Measurements from ENCODE around the gene ANKRD6. TPM values are rescaled to one million over a fixed set of nuclear protein-coding genes. Genes with fewer than 3 reads are reported as not detected.

Gene ANKRD6
- total RNA-seq, 6 experiments from 2014 or later = 5.3 to 14.8 (median 8.3) TPM

DNA sequence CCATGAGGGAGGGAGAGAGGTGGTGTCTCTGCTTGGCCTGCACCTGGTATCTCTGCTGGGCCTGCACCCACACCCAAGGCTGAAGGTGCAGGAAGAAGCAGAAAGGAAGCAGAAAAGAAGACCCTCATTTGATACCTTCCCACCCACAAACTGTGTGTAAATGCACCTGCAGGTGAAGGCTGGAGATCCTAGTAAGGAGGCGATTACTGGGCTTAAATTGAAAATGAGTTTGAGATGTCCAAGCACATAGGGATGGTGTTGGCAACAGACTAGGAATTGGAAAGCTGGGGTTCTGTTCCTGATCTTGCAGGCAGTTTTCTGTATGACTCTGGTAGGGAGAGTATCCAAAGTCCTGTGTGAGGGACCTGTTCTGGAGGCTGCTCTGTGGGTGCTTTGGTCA lies 130.9 kb downstream of the ANKRD6 start:
- Histone ChIP-seq H3K27ac (no peak overlapping the region), H3K36me3 (no peaks in the 10 kb centered on the region), H3K4me1 (peaks cover 0 to 24% (median 7%) of the 10 kb centered on the region in 4 donors), H3K4me3 (no peak overlapping the region), H3K27me3 (no peaks in the 10 kb centered on the region), H3K9me3 (no peaks in the 10 kb centered on the region)
- TF ChIP-seq, protein P1, sequence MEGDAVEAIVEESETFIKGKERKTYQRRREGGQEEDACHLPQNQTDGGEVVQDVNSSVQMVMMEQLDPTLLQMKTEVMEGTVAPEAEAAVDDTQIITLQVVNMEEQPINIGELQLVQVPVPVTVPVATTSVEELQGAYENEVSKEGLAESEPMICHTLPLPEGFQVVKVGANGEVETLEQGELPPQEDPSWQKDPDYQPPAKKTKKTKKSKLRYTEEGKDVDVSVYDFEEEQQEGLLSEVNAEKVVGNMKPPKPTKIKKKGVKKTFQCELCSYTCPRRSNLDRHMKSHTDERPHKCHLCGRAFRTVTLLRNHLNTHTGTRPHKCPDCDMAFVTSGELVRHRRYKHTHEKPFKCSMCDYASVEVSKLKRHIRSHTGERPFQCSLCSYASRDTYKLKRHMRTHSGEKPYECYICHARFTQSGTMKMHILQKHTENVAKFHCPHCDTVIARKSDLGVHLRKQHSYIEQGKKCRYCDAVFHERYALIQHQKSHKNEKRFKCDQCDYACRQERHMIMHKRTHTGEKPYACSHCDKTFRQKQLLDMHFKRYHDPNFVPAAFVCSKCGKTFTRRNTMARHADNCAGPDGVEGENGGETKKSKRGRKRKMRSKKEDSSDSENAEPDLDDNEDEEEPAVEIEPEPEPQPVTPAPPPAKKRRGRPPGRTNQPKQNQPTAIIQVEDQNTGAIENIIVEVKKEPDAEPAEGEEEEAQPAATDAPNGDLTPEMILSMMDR (IDR thresholded peaks at IDR 0.05) = no peak
- TF ChIP-seq POLR2A (IDR thresholded peaks at IDR 0.05) = no peak
- ATAC-seq = no peak
- WGBS (ENCODE audit: insufficient coverage, low coverage, low lambda C conversion rate, missing lambda C conversion rate) = 91% methylated on average over 1 of the region's 1 CpG
- intact Hi-C loops (cut with DNase I) = no loop called here
- no peak for DNase-seq

DNA sequence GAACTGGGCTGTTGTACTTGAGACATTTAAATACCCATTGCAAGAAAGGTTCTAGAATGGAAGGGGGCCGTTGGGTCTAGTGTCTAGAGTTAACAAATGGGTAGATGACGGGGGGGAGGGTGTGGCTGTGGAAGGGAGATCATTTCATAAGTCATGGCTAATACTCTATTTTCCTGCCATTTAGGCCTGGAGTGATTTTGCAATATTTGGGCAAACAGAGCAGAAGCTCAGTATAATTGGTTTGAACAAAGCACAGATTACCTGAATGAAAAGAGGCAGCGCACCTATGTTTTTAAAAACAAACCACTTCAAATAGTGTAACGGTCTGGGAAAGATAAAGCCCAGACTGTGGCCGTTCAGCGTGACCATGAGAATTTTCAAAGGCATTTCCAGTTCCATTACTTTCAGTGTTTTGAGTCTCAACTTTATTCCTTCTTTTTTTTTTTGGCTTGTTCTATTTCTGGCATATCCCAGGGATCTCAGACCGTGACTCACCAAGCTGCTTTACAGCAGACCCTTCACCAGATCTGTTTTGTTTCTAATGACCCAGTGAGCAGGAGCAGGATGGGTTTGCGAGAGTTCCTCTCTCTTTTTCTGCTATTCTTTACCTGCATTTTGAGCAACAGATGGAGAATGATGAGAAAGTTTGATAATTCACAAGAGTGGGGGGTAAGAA lies 131.9 kb downstream of the ANKRD6 start:
- DNase-seq (peak in 1 of 3 donors; percentile 49), ATAC-seq (peak; percentile 64 to 77 (median 70))
- 23% methylated on average over 8 of the region's 8 CpGs for WGBS (ENCODE audit: insufficient coverage, low coverage, low lambda C conversion rate, missing lambda C conversion rate)
- Histone ChIP-seq H3K27ac (no peak overlapping the region), H3K27me3 (no peaks in the 10 kb centered on the region), H3K9me3 (no peaks in the 10 kb centered on the region), H3K4me3 (no peak overlapping the region), H3K4me1 (peaks cover 0 to 24% (median 8%) of the 10 kb centered on the region in 4 donors), H3K36me3 (no peaks in the 10 kb centered on the region)
- TF ChIP-seq, protein P1 (IDR thresholded peaks at IDR 0.05) = no peak
- intact Hi-C loops (cut with DNase I) = no loop called here

GRCh38 chr6:89566008-89566800 lies 133.3 kb downstream of the ANKRD6 start:
- DNase-seq (no peak), ATAC-seq (no peak)
- TF ChIP-seq, protein P1 (IDR thresholded peaks at IDR 0.05) = no peak
- TF ChIP-seq POLR2A (IDR thresholded peaks at IDR 0.05) = no peak
- no peaks in the 10 kb centered on the region for H3K9me3 ChIP-seq
- no peak overlapping the region for H3K4me3 ChIP-seq
- no peaks in the 10 kb centered on the region for H3K36me3 ChIP-seq
- 96% methylated on average over 4 of the region's 10 CpGs for WGBS (ENCODE audit: insufficient coverage, low coverage, low lambda C conversion rate, missing lambda C conversion rate)
- H3K4me1 ChIP-seq = peaks cover 0 to 24% (median 8%) of the 10 kb centered on the region in 4 donors
- no peak overlapping the region for H3K27ac ChIP-seq
- H3K27me3 ChIP-seq = no peaks in the 10 kb centered on the region
- intact Hi-C loops (cut with DNase I) = no loop called here

GRCh38 chr6:89566930-89567629 lies 134.1 kb downstream of the ANKRD6 start:
- WGBS (ENCODE audit: insufficient coverage, low coverage, low lambda C conversion rate, missing lambda C conversion rate) = 85% methylated on average over 14 of the region's 16 CpGs
- peak overlapping the region in 1 of 3 donors; percentile 11 for H3K27ac ChIP-seq
- DNase-seq (no peak), ATAC-seq (peak in 1 of 4 donors; percentile 5)
- no peaks in the 10 kb centered on the region for H3K9me3 ChIP-seq
- H3K4me3 ChIP-seq = no peak overlapping the region
- H3K36me3 ChIP-seq = no peaks in the 10 kb centered on the region
- TF ChIP-seq, protein P1 (IDR thresholded peaks at IDR 0.05) = no peak
- TF ChIP-seq POLR2A (IDR thresholded peaks at IDR 0.05) = no peak
- H3K27me3 ChIP-seq = no peaks in the 10 kb centered on the region
- H3K4me1 ChIP-seq = peaks cover 0 to 24% (median 8%) of the 10 kb centered on the region in 4 donors
- intact Hi-C loops (cut with DNase I) = no loop called here

All from right lobe of liver (tissue), 6 donors.